Heart right ventricle (tissue), 16 donors: ENCODE measurements around the gene RP9. TPM values are rescaled to one million over a fixed set of nuclear protein-coding genes. Genes with fewer than 3 reads are reported as not detected.
A peak's percentile ranks its signal among the peaks of the same experiment; 100 is the strongest.

Source experiments
- ATAC-seq, 8 donors: fragments of 200-7000 bp; cut with Tn5 transposase; one replicate each; pipeline ENCODE4 v1.9.1; 2020; ENCODE audit warnings: mild to moderate bottlenecking in 8 of 8, moderate library complexity in 8 of 8, moderate number of reproducible peaks in 1 of 8
- DNase-seq, 2 donors: peaks; one replicate each; pipeline ENCODE4 v3.0.0-alpha.2; 2020
- H3K27ac ChIP-seq, 10 donors: fragments of 200-600 bp; sonication (generic) in 2 of 10; one replicate each; pipeline versions ENCODE4 v1.5.0 to v1.8.0; 2020 to 2022; ENCODE audit warnings: mild to moderate bottlenecking in 3 of 10
- H3K27me3 ChIP-seq, 7 donors: fragments of 200-600 bp; one replicate each; pipeline ENCODE4 v1.8.0; 2021 to 2022; ENCODE audit warnings: mild to moderate bottlenecking in 2 of 7
- H3K36me3 ChIP-seq, 9 donors: fragments of 200-600 bp; sonication (generic) in 1 of 9; one replicate each; pipeline versions ENCODE4 v1.5.0 to v1.8.0; 2020 to 2022; ENCODE audit warnings: mild to moderate bottlenecking in 2 of 9
- H3K4me1 ChIP-seq, 9 donors: fragments of 200-600 bp; sonication (generic) in 1 of 9; one replicate each; pipeline versions ENCODE4 v1.5.0 to v1.8.0; 2020 to 2022; ENCODE audit warnings: mild to moderate bottlenecking in 4 of 9
- H3K4me3 ChIP-seq, 10 donors: fragments of 200-600 bp; sonication (generic) in 2 of 10; one replicate each; pipeline versions ENCODE4 v1.5.0 to v1.8.0; 2020 to 2022; ENCODE audit warnings: mild to moderate bottlenecking in 7 of 10, moderate library complexity in 2 of 10
- H3K9me3 ChIP-seq, 11 donors: fragments of 200-600 bp in 10 of 11; sonication (generic) in 2 of 11; one replicate each; pipeline versions ENCODE4 v1.5.0 to v1.8.0; 2013 to 2022; ENCODE audit warnings: mild to moderate bottlenecking in 2 of 11, control low read depth in 1 of 11, moderate library complexity in 1 of 11
- CTCF ChIP-seq, 9 donors: fragments of 200-600 bp; sonication (generic) in 2 of 9; IDR thresholded peaks; one replicate each; pipeline versions ENCODE4 v1.5.0 to v1.8.0; 2021 to 2022; ENCODE audit warnings: antibody characterized with exemption in 9 of 9, mild to moderate bottlenecking in 5 of 9, moderate library complexity in 1 of 9
- WGBS, 2 donors: extraction: QIAGEN DNeasy Blood & Tissue Kit; methylation state at CpG; one replicate each; pipeline ENCODE4 v1.1.7; 2013; ENCODE audit warnings: inconsistent platforms in 1 of 2; 5-methylcytosine and 5-hydroxymethylcytosine counted together
- intact Hi-C, 10 donors: fragments of 100-400 bp; cut with DNase I; formaldehyde crosslinking; loops; one replicate each; pipeline versions ENCODE4 v1.11.1 to v1.14.2; 2022
- polyA plus RNA-seq, 2 donors: library from polyadenylated mRNA; stranded (reverse); fragments of 200-250 nt; gene quantifications; one replicate each; pipeline ENCODE4 v1.2.3, GENCODE V29; 2013
- total RNA-seq, 10 donors: library from RNA; stranded (reverse); fragmentation: NEBNext Ultra II Directional in 3 of 10; extraction: Animal tissue kit (Norgen Biotek cat#: 25700) in 3 of 10; gene quantifications; one replicate each; pipeline versions ENCODE4 v1.2.1 to v1.2.4, GENCODE V29; 2021 to 2023
- donor health status: Arrhythmogenic right ventricular cardiomyopathy.
- donor health status: ischemic (EF 13 %, LVEDD 7.1; RV severe dilation, severe dysfunction).
- donor health status: healthy with polysubstance abuse.
- donor health status: DM: no; HTN: yes; CAD: no.
- donor health status: DM: no; HTN: no; CAD: no.
- donor health status: ischemic (EF 25% LVEDD 6.9; RV normal size, moderate dysfunction).
- donor health status: ischemic (EF 25% LVEDD 5.7; RV mildly dilated, moderate dysfunction).
- donor health status: healthy.
- donor health status: DM: yes; HTN: yes; CAD: no.
- donor health status: Ischemic cardiomyopathy.
- donor health status: ischemic (EF 35%, LVEDD 5.7; RV mildly dilated, moderate dysfunction).
- donor health status: nonischemic (EF 11% LVEDD 7.7; RV severe dilation, severe dysfunction).
- donor health status: DM: yes; HTN: yes; CAD: no.
- donor health status: PGD.
- donor health status: ischemic (EF 29% LVEDD 5.4; RV normal size, mild dysfunction).
- donor health status: nonischemic (EF 23%, LVEDD 6.1; RV moderate dilation, normal function).

RP9 gene
- total and polyA plus RNA-seq, 12 donors = 12.9 to 43.4 (median 19.5) TPM

GRCh38 chr7:33156441-33156840 lies 47.2 kb upstream of the RP9 start:
- DNase-seq = no peak

GRCh38 chr7:33155811-33156210 lies 46.6 kb upstream of the RP9 start:
- H3K4me1 ChIP-seq = peaks cover 0 to 22% (median 13%) of the 10 kb centered on the region in 9 donors
- no peak for TF ChIP-seq CTCF (IDR thresholded peaks at IDR 0.05)
- DNase-seq (no peak), ATAC-seq (no peak)
- intact Hi-C loops = no loop called here
- no peak overlapping the region for H3K27ac ChIP-seq
- H3K9me3 ChIP-seq = no peaks in the 10 kb centered on the region
- peaks cover 0 to 24% (median 0%) of the 10 kb centered on the region in 9 donors for H3K36me3 ChIP-seq
- no peak overlapping the region for H3K4me3 ChIP-seq
- H3K27me3 ChIP-seq = no peaks in the 10 kb centered on the region
- WGBS, 2 donors = 96 to 98% methylated on average over 2 of the region's 2 CpGs

More at GRCh38 chr7:33156441-33156840, 47.2 kb upstream of the RP9 start:
- ATAC-seq = no peak
- no peak for TF ChIP-seq CTCF (IDR thresholded peaks at IDR 0.05)
- 98 to 100% methylated on average over 2 of the region's 2 CpGs for WGBS, 2 donors
- peaks cover 0 to 5% (median 0%) of the 10 kb centered on the region in 11 donors for H3K9me3 ChIP-seq
- peak overlapping the region in 4 of 10 donors; percentile 5 to 73 (median 30) for H3K27ac ChIP-seq
- intact Hi-C loops = no loop called here
- no peaks in the 10 kb centered on the region for H3K27me3 ChIP-seq
- peaks cover 0 to 22% (median 13%) of the 10 kb centered on the region in 9 donors for H3K4me1 ChIP-seq
- peaks cover 0 to 24% (median 0%) of the 10 kb centered on the region in 9 donors for H3K36me3 ChIP-seq
- no peak overlapping the region for H3K4me3 ChIP-seq

- Histone ChIP-seq H3K4me1 (peaks cover 0 to 8% (median 4%) of the 10 kb centered on the region in 9 donors), H3K27ac (no peak overlapping the region), H3K27me3 (no peaks in the 10 kb centered on the region), H3K4me3 (no peak overlapping the region), H3K9me3 (no peaks in the 10 kb centered on the region), H3K36me3 (peaks cover 0 to 19% (median 0%) of the 10 kb centered on the region in 9 donors)
- intact Hi-C loops = no loop called here
- DNase-seq (no peak), ATAC-seq (no peak)
- 89 to 92% methylated on average over 3 of the region's 3 CpGs for WGBS, 2 donors
- TF ChIP-seq CTCF (IDR thresholded peaks at IDR 0.05) = no peak
Measured at GRCh38 chr7:33152087-33152486, 42.9 kb upstream of the RP9 start.

- Histone ChIP-seq H3K4me3 (no peak overlapping the region), H3K9me3 (peaks cover 0 to 14% (median 4%) of the 10 kb centered on the region in 11 donors), H3K36me3 (no peaks in the 10 kb centered on the region), H3K27ac (no peak overlapping the region), H3K27me3 (no peaks in the 10 kb centered on the region), H3K4me1 (peaks cover 0 to 3% (median 0%) of the 10 kb centered on the region in 9 donors)
- ATAC-seq = no peak
- intact Hi-C loops = no loop called here
- DNase-seq = no peak
- TF ChIP-seq CTCF (IDR thresholded peaks at IDR 0.05) = no peak
- 90 to 91% methylated on average over 5 of the region's 5 CpGs for WGBS, 2 donors
Measured at GRCh38 chr7:33145156-33145555, 36.0 kb upstream of the RP9 start.
